Loucy (cell line): ENCODE data around the gene PODXL.

Source experiments
- CTCF ChIP-seq: fragments of 200-600 bp; sonication (generic); conservative IDR thresholded peaks from 2 replicates; pipeline ENCODE4 v1.5.1; 2014; ENCODE audit warnings: mild to moderate bottlenecking, antibody characterized with exemption, low read length
- EZH2phosphoT487 ChIP-seq: fragments of 200-600 bp; IDR thresholded peaks from 2 replicates; pipeline ENCODE4 v1.6.1; 2018; ENCODE audit warnings: antibody characterized with exemption, mild to moderate bottlenecking, moderate library complexity, borderline replicate concordance

GRCh38 chr7:131494182-131494581 lies 62.2 kb downstream of the PODXL start:
- TF ChIP-seq CTCF: no peak
- no peak for TF ChIP-seq EZH2phosphoT487
